Activated CD4-positive, alpha-beta T cell treated with anti-CD3 and anti-CD28 coated beads, Interleukin-2, amount 10 ng/mL, durations not matched to agents 24 days and 14 days (primary cell): Measurements from ENCODE around the gene VAV2. TPM values are rescaled to one million over a fixed set of nuclear protein-coding genes. Genes with fewer than 3 reads are reported as not detected.

ENCODE experiments used
- DNase-seq: peaks from one replicate; pipeline ENCODE4 v3.0.0; 2022
- H3K27ac Mint-ChIP-seq: one replicate; pipeline ENCODE4 v1.8.0; 2022; ENCODE audit warnings: mild to moderate bottlenecking, mixed read lengths
- H3K27me3 Mint-ChIP-seq: one replicate; pipeline ENCODE4 v1.8.0; 2022; ENCODE audit warnings: mixed read lengths
- H3K36me3 Mint-ChIP-seq: one replicate; pipeline ENCODE4 v1.8.0; 2022; ENCODE audit warnings: low read depth, mild to moderate bottlenecking, mixed read lengths
- H3K4me1 Mint-ChIP-seq: one replicate; pipeline ENCODE4 v1.8.0; 2021; ENCODE audit warnings: mixed read lengths
- H3K4me3 Mint-ChIP-seq: one replicate; pipeline ENCODE4 v1.8.0; 2022; ENCODE audit warnings: mild to moderate bottlenecking, moderate library complexity, mixed read lengths
- H3K9me3 Mint-ChIP-seq: one replicate; pipeline ENCODE4 v1.8.0; 2021; ENCODE audit warnings: mixed read lengths
- intact Hi-C: fragments of 100-400 bp; cut with micrococcal nuclease; formaldehyde crosslinking; loops from one replicate; pipeline ENCODE4 v1.15.1; 2023
- total RNA-seq: library from RNA; stranded (reverse); gene quantifications from 2 replicates; pipeline ENCODE4 v1.2.3, GENCODE V29; 2022

The VAV2 gene
- total RNA-seq, 1 donor from 2014 or later, result 9.0 TPM

- H3K36me3 Mint-ChIP-seq, result no peaks in the 10 kb centered on the region
- intact Hi-C loops, result no loop called here
Measured at GRCh38 chr9:133836818-133837217, 155.3 kb downstream of the VAV2 start.

GRCh38 chr9:133836001-133836758 is 155.9 kb downstream of the VAV2 start:
- no peak overlapping the region for H3K4me3 Mint-ChIP-seq
- H3K9me3 Mint-ChIP-seq, result no peaks in the 10 kb centered on the region
- H3K36me3 Mint-ChIP-seq, result no peaks in the 10 kb centered on the region
- H3K27ac Mint-ChIP-seq, result no peak overlapping the region
- no peaks in the 10 kb centered on the region for H3K27me3 Mint-ChIP-seq
- no peak for DNase-seq
- intact Hi-C loops, result no loop called here
- no peaks in the 10 kb centered on the region for H3K4me1 Mint-ChIP-seq

More at GRCh38 chr9:133836818-133837217, 155.3 kb downstream of the VAV2 start:
- Mint-ChIP-seq H3K27ac (no peak overlapping the region), H3K9me3 (no peaks in the 10 kb centered on the region), H3K4me1 (no peaks in the 10 kb centered on the region), H3K27me3 (no peaks in the 10 kb centered on the region), H3K4me3 (no peak overlapping the region)
- DNase-seq, result no peak

DNA sequence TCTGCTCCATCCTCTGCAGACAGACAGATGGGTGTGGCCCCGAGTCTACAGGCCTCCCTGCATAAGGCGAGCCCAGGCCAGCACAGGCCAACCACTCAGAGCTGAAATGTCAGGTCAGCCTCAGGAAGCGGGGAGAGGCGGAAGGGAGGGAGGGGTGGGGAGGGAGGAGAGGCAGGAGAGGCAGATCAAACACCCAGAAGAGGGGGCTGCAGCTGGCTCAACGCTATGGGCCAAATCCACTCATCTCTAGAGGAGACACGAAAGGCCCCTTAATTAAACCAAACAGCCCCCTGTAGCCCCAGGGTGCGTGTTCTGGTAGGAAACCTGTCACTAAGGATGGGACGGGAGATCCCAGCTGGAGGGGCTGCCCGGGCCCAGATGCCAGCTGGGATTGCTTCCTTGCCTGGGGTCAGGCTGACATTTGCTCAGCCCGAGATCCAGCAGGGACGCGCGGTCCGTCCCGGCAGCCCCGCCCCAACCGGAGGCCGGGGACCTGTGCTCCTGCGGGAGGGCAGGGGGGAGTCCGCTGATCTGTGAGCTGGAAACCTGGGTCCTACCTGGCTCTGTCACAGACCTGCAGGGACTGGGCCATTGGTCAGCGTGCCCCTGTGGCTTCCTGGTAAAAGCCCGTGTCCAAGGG is 156.7 kb downstream of the VAV2 start:
- Mint-ChIP-seq H3K4me1 (no peaks in the 10 kb centered on the region), H3K27me3 (no peaks in the 10 kb centered on the region), H3K9me3 (no peaks in the 10 kb centered on the region), H3K36me3 (no peaks in the 10 kb centered on the region), H3K27ac (no peak overlapping the region), H3K4me3 (no peak overlapping the region)
- intact Hi-C loops, result no loop called here
- DNase-seq, result no peak

GRCh38 chr9:133834080-133834976 is 157.8 kb downstream of the VAV2 start:
- Mint-ChIP-seq H3K27ac (no peak overlapping the region), H3K4me1 (no peaks in the 10 kb centered on the region), H3K4me3 (no peak overlapping the region), H3K27me3 (no peaks in the 10 kb centered on the region), H3K9me3 (no peaks in the 10 kb centered on the region), H3K36me3 (no peaks in the 10 kb centered on the region)
- intact Hi-C loops, result no loop called here
- DNase-seq, result no peak

DNA sequence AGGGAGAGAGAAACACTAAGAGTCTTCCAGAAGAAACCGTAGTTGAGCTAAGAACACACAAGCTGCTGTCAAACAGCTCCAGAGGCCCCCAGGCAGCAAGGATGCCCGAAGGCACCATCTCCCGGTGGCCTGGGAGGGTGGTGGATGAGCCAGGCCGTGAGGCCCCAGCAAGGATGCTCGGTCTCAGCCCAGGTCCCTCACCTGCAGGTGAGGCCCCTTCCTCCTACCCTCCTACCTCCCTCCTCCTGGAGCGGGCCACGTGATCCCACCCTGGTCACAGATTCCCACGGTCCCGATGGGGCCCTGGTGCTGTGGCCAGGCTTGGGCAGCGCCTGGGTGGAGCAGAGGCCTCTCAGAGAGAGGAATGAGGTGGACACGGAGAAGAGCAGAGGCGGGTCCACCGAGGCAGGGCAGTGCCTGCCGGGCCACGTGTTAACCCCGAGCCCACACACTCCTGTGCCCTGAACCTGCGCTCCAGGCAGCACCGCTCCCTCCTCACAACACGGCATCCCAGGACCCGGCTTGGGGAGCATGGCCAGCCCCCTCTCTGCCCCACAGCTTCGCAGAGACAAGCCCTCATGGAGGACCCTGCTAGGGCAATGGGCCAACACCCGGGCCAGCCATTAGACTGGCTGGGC is 158.6 kb downstream of the VAV2 start:
- no peak overlapping the region for H3K4me3 Mint-ChIP-seq
- H3K27me3 Mint-ChIP-seq, result no peaks in the 10 kb centered on the region
- no peaks in the 10 kb centered on the region for H3K4me1 Mint-ChIP-seq
- no peaks in the 10 kb centered on the region for H3K9me3 Mint-ChIP-seq
- no peaks in the 10 kb centered on the region for H3K36me3 Mint-ChIP-seq
- no peak for DNase-seq
- intact Hi-C loops, result no loop called here
- H3K27ac Mint-ChIP-seq, result no peak overlapping the region

- H3K27me3 Mint-ChIP-seq, result no peaks in the 10 kb centered on the region
- H3K4me3 Mint-ChIP-seq, result no peak overlapping the region
- H3K4me1 Mint-ChIP-seq, result no peaks in the 10 kb centered on the region
- no peaks in the 10 kb centered on the region for H3K36me3 Mint-ChIP-seq
- no peak for DNase-seq
- intact Hi-C loops, result no loop called here
- H3K9me3 Mint-ChIP-seq, result no peaks in the 10 kb centered on the region
- H3K27ac Mint-ChIP-seq, result no peak overlapping the region
Measured at GRCh38 chr9:133832877-133833276, 159.2 kb downstream of the VAV2 start.

DNA sequence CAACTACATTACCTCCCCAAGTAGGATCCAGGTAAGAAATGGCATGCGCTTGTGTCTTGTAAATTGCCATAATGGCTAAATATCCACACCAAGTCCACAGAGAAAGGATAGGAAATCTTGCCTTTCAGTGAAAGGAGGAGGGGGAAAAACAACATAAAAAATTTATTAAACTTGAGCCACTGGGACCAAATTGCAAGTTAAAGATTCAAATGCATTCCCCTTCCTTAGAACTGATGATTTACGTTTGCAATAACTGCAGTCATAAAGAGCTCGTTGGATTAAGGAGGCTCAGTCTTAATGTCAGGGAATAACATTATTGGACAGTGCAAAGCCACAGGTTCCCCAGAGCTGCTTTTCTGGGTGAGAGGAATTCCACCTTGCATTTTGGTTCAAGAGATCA is 161.4 kb downstream of the VAV2 start:
- H3K9me3 Mint-ChIP-seq, result no peaks in the 10 kb centered on the region
- H3K4me1 Mint-ChIP-seq, result no peaks in the 10 kb centered on the region
- no peaks in the 10 kb centered on the region for H3K27me3 Mint-ChIP-seq
- DNase-seq, result no peak
- H3K27ac Mint-ChIP-seq, result no peak overlapping the region
- H3K36me3 Mint-ChIP-seq, result no peaks in the 10 kb centered on the region
- intact Hi-C loops, result no loop called here
- H3K4me3 Mint-ChIP-seq, result no peak overlapping the region

- no peaks in the 10 kb centered on the region for H3K27me3 Mint-ChIP-seq
- intact Hi-C loops, result no loop called here
- H3K4me1 Mint-ChIP-seq, result no peaks in the 10 kb centered on the region
Measured at GRCh38 chr9:133830310-133830709, 161.8 kb downstream of the VAV2 start.

DNA sequence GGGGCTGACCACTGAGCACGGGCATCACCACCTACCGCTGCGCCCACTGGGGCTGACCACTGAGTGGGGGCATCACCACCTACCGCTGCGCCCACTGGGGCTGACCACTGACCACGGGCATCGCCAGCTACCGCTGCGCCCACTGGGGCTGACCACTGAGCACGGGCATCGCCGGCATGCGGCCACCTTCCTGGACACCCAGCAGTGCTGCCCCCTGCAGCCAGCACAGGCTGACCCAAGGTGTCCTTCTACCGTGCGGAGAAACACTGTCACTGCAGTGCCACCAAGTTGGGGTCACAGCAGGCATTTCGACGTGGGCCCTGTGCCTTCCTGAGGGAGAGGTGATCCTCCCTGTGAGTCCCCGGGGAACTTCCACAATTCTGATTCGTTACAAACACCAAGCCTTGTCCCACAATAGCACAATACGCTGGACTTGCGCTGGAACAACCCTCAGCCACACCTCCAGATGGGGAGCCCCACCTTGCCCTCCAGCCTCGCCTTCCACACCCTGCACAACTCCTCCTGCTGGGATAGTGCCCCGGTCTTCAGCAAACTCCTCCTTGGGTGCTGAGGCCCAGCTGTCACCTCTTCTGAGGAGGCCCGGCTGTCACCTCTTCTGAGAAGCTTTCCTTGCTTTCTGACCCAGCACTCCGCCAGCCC is 163.7 kb downstream of the VAV2 start:
- H3K4me3 Mint-ChIP-seq, result no peak overlapping the region
- intact Hi-C loops, result no loop called here
- H3K27me3 Mint-ChIP-seq, result no peaks in the 10 kb centered on the region
- H3K4me1 Mint-ChIP-seq, result no peaks in the 10 kb centered on the region
- no peaks in the 10 kb centered on the region for H3K9me3 Mint-ChIP-seq
- H3K36me3 Mint-ChIP-seq, result no peaks in the 10 kb centered on the region
- DNase-seq, result no peak
- no peak overlapping the region for H3K27ac Mint-ChIP-seq

More at GRCh38 chr9:133830310-133830709, 161.8 kb downstream of the VAV2 start:
- DNase-seq, result no peak
- no peak overlapping the region for H3K4me3 Mint-ChIP-seq
- H3K9me3 Mint-ChIP-seq, result no peaks in the 10 kb centered on the region
- no peak overlapping the region for H3K27ac Mint-ChIP-seq
- no peaks in the 10 kb centered on the region for H3K36me3 Mint-ChIP-seq

DNA sequence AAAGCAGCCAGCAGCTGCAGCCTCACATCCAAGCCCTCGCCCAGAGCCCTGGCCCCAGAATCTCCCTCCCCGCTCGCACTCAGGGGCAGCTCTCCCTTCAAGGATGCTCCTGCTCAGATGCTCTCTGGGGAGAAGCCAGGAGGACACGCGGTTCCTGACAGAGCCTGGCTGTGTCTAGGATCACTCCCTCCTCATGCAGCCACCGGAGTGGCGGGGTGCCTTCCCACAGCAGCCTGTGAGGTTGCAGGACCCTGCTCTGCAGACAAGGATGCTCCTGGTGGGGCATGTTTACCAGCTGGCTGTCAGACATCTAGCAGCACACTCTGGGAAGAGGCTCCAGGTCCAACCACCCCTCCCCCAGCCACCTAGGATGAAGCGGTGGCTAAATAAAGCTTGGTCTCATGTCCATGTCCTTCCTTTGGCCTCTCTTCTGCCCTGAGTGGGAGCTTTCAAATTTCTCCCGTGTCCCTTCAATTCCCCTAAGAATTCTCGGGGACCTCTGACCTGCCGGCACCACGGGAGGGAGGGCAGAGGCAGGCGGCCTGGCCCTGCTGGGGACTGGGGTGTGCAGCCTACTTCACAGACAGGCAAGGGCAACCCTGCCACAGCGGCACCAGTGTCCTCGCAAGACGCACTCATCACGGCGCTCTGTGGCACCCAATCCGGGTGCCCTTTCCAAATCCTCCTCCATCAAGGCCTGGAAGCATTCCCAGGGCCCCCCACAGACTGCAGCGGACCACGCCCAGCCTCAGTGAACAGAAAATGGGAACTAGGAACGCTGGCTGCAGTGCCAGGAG is 165.6 kb downstream of the VAV2 start:
- Mint-ChIP-seq H3K4me3 (no peak overlapping the region), H3K27me3 (no peaks in the 10 kb centered on the region)
- intact Hi-C loops, result no loop called here

GRCh38 chr9:133825555-133826218 is 166.4 kb downstream of the VAV2 start:
- Mint-ChIP-seq H3K4me1 (no peaks in the 10 kb centered on the region), H3K4me3 (no peak overlapping the region), H3K27ac (no peak overlapping the region), H3K36me3 (no peaks in the 10 kb centered on the region), H3K27me3 (no peaks in the 10 kb centered on the region), H3K9me3 (no peaks in the 10 kb centered on the region)
- DNase-seq, result no peak
- intact Hi-C loops, result no loop called here

More for the DNA sequence above, 165.6 kb downstream of the VAV2 start:
- H3K9me3 Mint-ChIP-seq, result no peaks in the 10 kb centered on the region
- H3K4me1 Mint-ChIP-seq, result no peaks in the 10 kb centered on the region
- H3K27ac Mint-ChIP-seq, result no peak overlapping the region
- DNase-seq, result no peak
- no peaks in the 10 kb centered on the region for H3K36me3 Mint-ChIP-seq

DNA sequence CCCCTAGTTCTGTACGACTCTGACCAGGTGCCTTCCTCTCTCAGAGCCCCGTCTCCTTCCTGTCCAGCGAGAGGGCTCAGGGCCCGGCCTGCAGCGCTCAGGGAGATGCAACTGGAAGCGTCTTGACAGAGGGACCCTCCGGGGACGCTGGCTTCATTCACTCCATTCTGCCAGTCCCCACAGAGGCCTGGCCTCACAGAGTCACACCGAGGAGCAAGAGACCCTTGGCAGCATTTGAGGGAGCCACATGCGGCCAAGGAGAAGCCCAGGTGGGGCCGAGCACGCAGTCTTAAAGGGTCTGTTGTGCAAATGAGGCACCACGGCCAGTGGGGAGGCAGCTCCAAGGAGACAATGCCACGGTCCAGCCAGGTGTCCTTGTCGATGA is 167.3 kb downstream of the VAV2 start:
- H3K9me3 Mint-ChIP-seq, result no peaks in the 10 kb centered on the region
- intact Hi-C loops, result no loop called here
- H3K27me3 Mint-ChIP-seq, result no peaks in the 10 kb centered on the region
- H3K4me3 Mint-ChIP-seq, result no peak overlapping the region
- no peaks in the 10 kb centered on the region for H3K4me1 Mint-ChIP-seq
- no peak overlapping the region for H3K27ac Mint-ChIP-seq
- no peak for DNase-seq
- no peaks in the 10 kb centered on the region for H3K36me3 Mint-ChIP-seq
